H1 (cell line): ENCODE results near the gene NKG7. TPM values are rescaled to one million over a fixed set of nuclear protein-coding genes. Genes with fewer than 3 reads are reported as not detected.

ENCODE experiments used
- BACH1 ChIP-seq: IDR thresholded peaks from 2 replicates; pipeline ENCODE4 v1.6.1; 2012; ENCODE audit warnings: low read length, improper control_type of control experiment
- CBX8 ChIP-seq: fragments of 300-800, 300-1000 bp; sonication (generic); IDR thresholded peaks from 2 replicates; pipeline ENCODE4 v1.7.1; 2016; ENCODE audit warnings: low read depth, low read length, borderline replicate concordance
- GTF2F1 ChIP-seq: IDR thresholded peaks from 2 replicates; pipeline ENCODE4 v1.6.1; 2012; ENCODE audit warnings: low read depth, low read length, improper control_type of control experiment, borderline replicate concordance
- PHF8 ChIP-seq: fragments of 200-600 bp; sonication (generic); conservative IDR thresholded peaks from 2 replicates; pipeline ENCODE4 v1.7.1; 2012; ENCODE audit warnings: low read depth, mild to moderate bottlenecking, inconsistent platforms, low read length, moderate library complexity
- RAD21 ChIP-seq, 2 experiments: IDR thresholded peaks in 1 of 2; conservative IDR thresholded peaks in 1 of 2; 2 replicates each; pipeline ENCODE4 v1.6.1; 2011; ENCODE audit warnings: low read depth in 2 of 2, low read length in 2 of 2, improper control_type of control experiment in 1 of 2, inconsistent platforms in 1 of 2, mild to moderate bottlenecking in 1 of 2, moderate library complexity in 1 of 2
- RXRA ChIP-seq: IDR thresholded peaks from 2 replicates; pipeline ENCODE4 v1.6.1; 2011; ENCODE audit warnings: low read depth, mild to moderate bottlenecking, low read length, moderate library complexity; ENCODE audit not compliant: insufficient read depth
- SRF ChIP-seq: IDR thresholded peaks from 2 replicates; pipeline ENCODE4 v1.6.1; 2011; ENCODE audit warnings: mild to moderate bottlenecking, low read depth, low read length, moderate library complexity
- USF2 ChIP-seq: IDR thresholded peaks from 2 replicates; pipeline ENCODE4 v1.6.1; 2011; ENCODE audit warnings: low read length, improper control_type of control experiment
- polyA plus RNA-seq, 7 experiments: library from polyadenylated mRNA; depleted of rRNA in 3 of 7; stranded (reverse) in 5 of 7; unstranded in 2 of 7; fragments of >200 nt in 5 of 7; fragments of 200-250 nt in 2 of 7; gene quantifications; 1 replicate in 5 of 7; 2 replicates in 1 of 7; 4 replicates in 1 of 7; pipeline versions ENCODE4 v1.2.1 to v1.2.3, GENCODE V29; 2011 to 2013; ENCODE audit warnings: missing spikeins in 2 of 7, mixed read lengths in 2 of 7
- total RNA-seq: library from RNA; stranded (reverse); fragmentation: NEBNext Ultra II Directional; extraction: Animal tissue kit (Norgen Biotek cat#: 25700); gene quantifications from 2 replicates; pipeline ENCODE4 v1.2.1, GENCODE V29; 2021

The NKG7 gene
- total and polyA plus RNA-seq, 2 of the 8 experiments (the other 6 are each of a cell fraction or from before 2014, with no cell fraction given) = not detected

DNA sequence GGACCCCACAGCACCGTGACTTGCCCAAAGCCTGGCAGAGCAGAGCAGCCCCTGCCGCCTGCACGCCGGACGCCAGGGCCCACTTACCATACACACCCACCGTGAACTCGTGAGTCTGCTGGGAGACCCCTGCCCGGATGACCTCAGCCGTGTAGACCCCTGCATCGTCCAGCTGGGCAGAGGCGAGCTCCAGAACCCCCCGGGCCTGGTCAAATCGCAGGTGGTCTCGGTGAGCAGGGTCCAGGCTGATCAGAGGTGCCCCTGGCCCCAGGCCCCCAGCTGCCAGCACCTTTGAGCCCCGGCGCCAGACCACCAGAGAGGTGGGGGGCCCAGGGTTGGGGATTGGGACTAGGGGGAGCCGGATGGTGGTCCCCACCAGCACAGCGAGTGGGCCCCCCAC, 31.4 kb downstream of the NKG7 start (continued):
- no peak for TF ChIP-seq USF2
- no peak for TF ChIP-seq SRF
- no peak for TF ChIP-seq RXRA
- TF ChIP-seq BACH1 = no peak
- TF ChIP-seq RAD21 (IDR thresholded peaks at IDR 0.05 in 1 of 2, conservative IDR thresholded peaks at IDR 0.05 in 1 of 2; ENCODE audit: low read depth in 2 of 2, low read length in 2 of 2) = no peak
- TF ChIP-seq PHF8 = no peak
- no peak for TF ChIP-seq GTF2F1
- TF ChIP-seq CBX8 = no peak
- TF ChIP-seq, all 59 proteins: peak for 0
